ENCODE results near the gene ZNF585A.
"Not testable (repeated sequence)": the region's sequence is repeated elsewhere in the genome, so short reads cannot be mapped to it uniquely, and the experiment has no call there.

ZNF585A gene

GRCh38 chr19:37172368-37173366, at the start of gene ZNF585A:
Gene ZNF585A, minus strand, starts transcription at chr19:37172695. Its CDS starts 2,785 bp downstream, at chr19:37169910.
- peak; percentile 98 for DNase-seq (ENCODE audit: low read depth)

DNA sequence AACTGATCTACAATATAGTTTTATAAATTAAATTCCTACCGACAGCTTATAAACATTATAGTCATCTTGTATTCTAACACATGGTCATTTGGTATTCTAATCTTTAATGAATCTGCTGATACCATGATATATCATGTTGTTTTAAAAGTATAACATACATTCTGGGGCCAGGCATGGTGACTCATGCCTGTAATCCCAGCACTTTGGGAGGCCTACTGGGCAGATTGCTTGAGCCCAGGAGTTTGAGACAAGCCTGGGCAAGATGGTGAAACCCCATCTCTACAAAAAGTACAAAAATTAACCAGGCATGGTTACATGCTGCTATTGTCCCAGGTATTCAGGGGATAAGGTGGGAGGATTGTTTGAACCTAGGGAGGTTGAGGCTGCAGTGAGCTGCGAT, 48.6 kb upstream of the ZNF585A start:
- DNase-seq (ENCODE audit: low read depth), result no peak

DNA sequence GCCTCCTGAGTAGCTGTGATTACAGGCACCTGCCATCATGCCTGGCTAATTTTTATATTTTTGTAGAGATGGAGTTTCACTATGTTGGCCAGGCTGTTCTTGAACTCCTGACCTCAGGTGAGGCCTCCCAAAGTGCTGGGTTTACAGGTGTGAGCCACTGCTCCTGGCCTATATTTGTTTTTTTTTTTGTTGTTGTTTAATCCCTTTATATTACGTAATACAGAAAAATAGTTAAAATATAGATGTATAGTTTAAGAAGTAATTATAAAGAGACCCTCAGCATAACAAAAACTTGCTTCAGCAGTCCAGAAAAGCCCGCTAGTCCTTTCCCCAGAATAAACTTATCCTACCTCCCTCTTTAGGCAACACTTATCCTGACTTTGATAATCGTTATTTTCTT, 47.9 kb upstream of the ZNF585A start:
- DNase-seq (ENCODE audit: low read depth), result no peak

DNA sequence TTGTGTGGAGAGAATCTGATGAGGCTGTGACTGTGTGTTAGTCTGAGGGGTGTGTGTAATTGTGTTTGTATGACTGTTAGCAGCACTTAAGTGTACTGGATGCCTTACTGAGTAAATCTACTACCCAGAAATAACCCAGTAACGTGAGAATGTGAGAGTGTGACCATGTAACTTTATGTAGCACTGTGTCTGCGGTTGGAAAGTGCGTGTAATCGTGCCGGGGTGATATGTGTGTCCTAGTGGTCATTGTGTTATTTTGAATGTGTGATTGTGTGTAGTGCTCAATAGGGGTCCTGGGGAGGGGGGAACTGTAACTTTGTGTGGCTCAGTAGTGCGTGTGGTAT, 46.1 kb upstream of the ZNF585A start:
- peak; percentile 37 for DNase-seq (ENCODE audit: low read depth)

DNA sequence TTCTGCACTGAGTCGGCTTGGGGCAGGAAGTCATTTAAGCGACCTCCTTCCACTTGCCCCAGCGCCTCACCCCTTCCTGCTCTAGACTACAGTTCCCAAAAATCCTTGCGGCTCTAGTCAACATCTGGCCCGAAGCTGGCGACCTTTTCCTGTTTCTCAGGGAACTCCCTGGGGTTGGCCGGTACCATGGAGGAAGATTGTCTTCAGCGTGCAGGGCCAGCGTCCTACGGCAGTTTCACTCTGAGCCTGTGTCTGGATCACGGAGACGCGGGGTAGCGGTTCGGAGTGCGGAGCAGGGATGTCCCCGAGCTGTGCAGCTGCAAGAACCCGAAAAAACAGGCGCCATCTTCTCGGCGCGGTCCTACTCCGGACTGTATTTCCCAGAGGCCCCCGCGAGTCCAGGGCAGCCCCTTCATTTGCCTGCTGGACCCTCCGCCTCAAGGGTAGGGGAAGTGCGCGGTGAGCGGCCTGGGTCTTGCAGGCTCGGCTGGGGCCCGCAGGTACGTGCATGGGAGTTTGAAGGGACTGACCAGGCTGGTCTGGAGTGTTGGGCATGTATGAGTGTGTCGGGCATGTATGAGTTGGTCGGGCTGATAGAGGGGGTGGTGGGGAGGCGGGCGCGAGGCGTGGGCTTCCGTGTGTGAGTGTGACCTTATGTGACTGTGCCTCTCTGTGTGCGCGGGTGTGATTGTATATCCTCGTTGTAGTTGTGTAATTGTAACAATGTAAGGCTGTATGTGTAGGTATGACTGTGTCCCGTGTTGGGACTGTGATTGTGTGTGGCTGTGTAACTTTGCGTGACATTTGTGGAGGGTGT, 45.5 kb upstream of the ZNF585A start, which contains the start of gene ZNF383:
Gene ZNF383 (plus strand): TSS at position 440 of the 817 bp plus-strand sequence. CDS start 12,240 bp downstream, outside the sequence.
- peak; percentile 88 for DNase-seq (ENCODE audit: low read depth)

DNA sequence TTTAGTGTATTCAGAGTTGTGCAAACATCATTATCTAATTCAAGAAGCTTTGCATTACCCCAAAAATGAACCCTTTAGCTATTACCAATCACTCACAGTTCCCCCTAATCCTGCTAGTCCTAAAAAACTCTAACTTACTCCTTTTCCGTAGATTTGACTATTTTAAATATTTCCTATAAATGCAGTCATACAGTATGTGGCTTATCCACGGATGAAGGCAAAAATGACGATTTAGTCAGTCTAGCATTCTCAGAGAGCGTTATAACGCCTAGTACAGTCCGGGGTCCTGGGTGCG, 44.9 kb upstream of the ZNF585A start:
- DNase-seq (ENCODE audit: low read depth), result no peak

DNA sequence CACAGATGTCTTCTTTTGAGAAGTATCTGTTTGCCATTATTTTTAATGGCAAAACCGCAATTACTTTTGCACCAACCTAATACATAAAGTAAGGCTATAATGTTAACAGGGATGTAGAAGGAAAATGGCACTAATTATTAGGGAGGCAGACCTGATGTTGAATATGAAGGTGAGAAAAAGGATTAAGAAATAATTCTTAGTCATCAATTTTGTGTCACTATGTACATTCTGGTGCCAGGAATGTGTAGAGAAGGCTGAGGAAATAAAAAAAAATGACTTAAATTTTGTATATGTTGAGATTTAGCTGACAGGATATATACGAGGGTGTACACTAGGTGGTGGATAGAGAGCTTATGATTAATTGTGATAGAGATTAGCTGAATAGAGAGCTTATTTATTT, 25.3 kb upstream of the ZNF585A start:
- no peak for DNase-seq (ENCODE audit: low read depth)

DNA sequence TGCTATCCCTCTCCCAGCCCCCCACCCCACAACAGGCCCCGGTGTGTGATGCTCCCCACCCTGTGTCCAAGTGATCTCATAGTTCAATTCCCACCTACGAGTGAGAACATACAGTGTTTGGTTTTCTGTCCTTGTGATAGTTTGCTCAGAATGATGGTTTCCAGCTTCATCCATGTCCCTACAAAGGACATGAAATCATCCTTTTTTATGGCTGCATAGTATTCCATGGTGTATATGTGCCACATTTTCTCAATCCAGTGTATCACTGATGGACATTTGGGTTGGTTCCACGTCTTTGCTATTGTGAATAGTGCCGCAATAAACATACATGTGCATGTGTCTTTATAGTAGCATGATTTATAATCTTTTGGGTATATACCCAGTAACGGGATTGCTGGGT, 24.6 kb upstream of the ZNF585A start:
- not testable (repeated sequence) for DNase-seq (ENCODE audit: low read depth)

- not testable (repeated sequence) for DNase-seq (ENCODE audit: low read depth)
Measured at GRCh38 chr19:37195248-37195647, 22.8 kb upstream of the ZNF585A start.

DNA sequence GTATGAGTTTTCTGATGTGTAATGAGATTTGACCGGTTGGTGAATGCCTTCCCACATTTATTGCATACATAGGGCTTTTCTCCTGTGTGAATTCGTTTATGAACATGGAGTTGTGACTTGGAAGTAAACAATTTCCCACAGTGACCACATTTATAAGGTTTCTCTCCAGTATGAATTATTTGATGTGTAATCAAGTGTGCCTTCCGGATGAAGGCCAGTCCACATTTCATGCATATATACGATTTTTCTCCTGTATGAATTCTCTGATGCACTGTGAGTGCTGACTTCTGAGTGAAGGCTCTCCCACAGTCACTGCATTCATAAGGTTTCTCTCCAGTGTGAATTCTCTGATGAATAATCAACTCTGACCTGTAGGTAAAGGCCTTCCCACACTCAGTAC, 13.6 kb upstream of the ZNF585A start:
- DNase-seq (ENCODE audit: low read depth), result not testable (repeated sequence)

DNA sequence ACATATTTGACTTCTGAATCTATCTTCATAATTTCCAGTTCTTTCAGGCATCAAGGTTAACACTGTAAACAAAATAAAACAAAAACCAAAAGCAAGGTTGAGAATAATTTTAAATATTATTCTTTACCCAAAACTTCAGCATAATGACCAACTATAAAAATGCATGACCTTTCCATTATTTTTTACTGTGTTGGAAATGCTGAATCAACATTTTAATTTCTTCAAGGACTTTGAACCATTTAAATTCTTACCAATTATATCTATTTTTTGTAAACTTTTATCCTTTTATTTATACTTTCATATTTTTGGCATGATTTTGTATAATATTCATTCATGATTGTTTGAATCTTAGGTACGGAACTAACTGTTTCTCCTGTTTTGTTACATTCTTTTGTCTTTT, 6.9 kb downstream of the ZNF585A start:
- no peak for DNase-seq (ENCODE audit: low read depth)

- no peak for DNase-seq (ENCODE audit: low read depth)
Measured at GRCh38 chr19:37160153-37160552, 12.3 kb downstream of the ZNF585A start.

GRCh38 chr19:37148214-37148613, 24.3 kb downstream of the ZNF585A start:
- DNase-seq (ENCODE audit: low read depth), result no peak

GRCh38 chr19:37136111-37136510, 36.4 kb downstream of the ZNF585A start:
- no peak for DNase-seq (ENCODE audit: low read depth)

DNA sequence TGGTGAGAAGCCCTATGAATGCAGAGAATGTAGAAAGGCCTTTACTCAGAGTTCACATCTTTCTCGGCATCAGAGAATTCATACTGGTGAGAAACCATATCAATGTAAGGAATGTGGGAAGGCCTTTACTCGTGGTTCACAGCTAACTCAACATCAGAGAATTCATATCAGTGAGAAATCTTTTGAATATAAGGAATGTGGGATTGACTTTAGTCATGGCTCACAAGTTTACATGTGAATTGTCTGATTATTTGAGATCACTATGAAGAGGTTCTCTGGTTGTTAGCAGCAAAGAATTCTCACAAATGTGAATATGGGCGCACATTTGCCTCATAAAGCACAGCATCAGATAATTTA, 43.7 kb downstream of the ZNF585A start:
- no peak for DNase-seq (ENCODE audit: low read depth)

GRCh38 chr19:37127999-37128820, 44.3 kb downstream of the ZNF585A start:
- DNase-seq (ENCODE audit: low read depth), result no peak

- not testable (repeated sequence) for DNase-seq (ENCODE audit: low read depth)
Measured at GRCh38 chr19:37122093-37122492, 50.4 kb downstream of the ZNF585A start.

- DNase-seq (ENCODE audit: low read depth), result no peak
Measured at GRCh38 chr19:37114001-37114400, 58.5 kb downstream of the ZNF585A start.

DNA sequence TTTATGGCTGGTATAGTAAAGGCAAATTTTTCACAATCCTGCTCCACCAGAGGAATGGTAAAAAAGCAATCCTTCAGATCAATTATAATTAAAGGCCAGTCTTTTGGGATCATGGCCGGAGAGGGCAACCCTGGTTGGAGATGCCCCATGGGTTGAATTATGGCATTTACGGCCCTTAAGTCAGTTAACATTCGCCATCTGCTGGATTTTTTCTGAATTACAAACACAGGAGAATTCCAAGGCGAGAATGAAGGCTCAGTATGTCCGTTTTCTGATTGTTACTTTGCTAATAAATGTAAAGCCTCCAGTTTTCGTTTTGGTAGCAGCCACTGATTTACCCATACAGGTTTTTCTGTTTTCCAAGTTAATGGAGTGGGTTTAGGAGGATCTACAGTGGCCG, 60.7 kb downstream of the ZNF585A start:
- not testable (repeated sequence) for DNase-seq (ENCODE audit: low read depth)

DNA sequence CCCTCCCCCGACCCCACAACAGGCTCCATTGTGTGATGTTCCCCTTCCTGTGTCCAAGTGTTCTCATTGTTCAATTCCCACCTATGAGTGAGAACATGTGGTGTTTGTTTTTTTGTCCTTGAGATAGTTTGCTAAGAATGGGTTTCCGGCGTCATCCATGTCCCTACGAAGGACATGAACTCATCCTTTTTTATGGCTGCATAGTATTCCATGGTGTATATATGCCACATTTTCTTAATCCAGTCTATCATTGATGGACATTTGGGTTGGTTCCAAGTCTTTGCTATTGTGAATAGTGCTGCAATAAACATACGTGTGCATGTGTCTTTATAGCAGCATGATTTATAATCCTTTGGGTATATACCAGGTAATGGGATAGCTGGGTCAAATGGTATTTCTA, 68.4 kb downstream of the ZNF585A start:
- DNase-seq (ENCODE audit: low read depth), result not testable (repeated sequence)

GRCh38 chr19:37098570-37098969, 73.9 kb downstream of the ZNF585A start:
- DNase-seq (ENCODE audit: low read depth), result no peak

- no peak for DNase-seq (ENCODE audit: low read depth)
Measured at GRCh38 chr19:37095859-37096258, 76.6 kb downstream of the ZNF585A start.
